ENCODE results near the gene ELMO1. TPM values are rescaled to one million over a fixed set of nuclear protein-coding genes. Genes with fewer than 3 reads are reported as not detected.

ELMO1 gene
- total and polyA plus RNA-seq, 2 experiments from 2014 or later, result 6.5 to 24.9 TPM

DNA sequence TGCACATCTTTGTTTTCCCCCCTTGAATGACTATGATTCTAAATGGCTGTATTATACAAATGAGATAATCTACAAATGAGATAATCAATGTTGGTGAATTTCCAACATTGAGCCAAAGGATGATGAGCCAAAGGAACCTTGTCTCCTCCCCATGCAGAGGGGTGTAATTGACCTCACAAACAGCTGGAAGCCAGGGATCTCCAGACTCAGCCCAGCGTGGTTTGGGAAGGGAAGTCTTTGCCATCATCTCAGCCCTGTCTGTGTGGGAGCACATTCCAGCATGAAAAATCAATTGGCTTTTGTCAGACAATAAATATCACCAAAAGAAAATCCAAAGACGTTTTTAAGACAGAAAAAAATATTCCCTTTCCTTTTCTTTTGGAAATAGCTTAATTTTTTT lies 452.9 kb downstream of the ELMO1 start:
- no peak overlapping the region for H2AFZ ChIP-seq
- no peaks in the 10 kb centered on the region for H3K27me3 Mint-ChIP-seq (ENCODE audit: insufficient read depth, low read depth, poor library complexity)
- no peaks in the 10 kb centered on the region for H3K27me3 ChIP-seq (ENCODE audit: insufficient read depth)
- no peaks in the 10 kb centered on the region for H4K20me1 ChIP-seq (replicated peaks; ENCODE audit: insufficient read depth)
- no peaks in the 10 kb centered on the region for H3K79me2 ChIP-seq (replicated peaks; ENCODE audit: insufficient read depth)
- no peak overlapping the region for H3K27ac ChIP-seq (ENCODE audit: low read depth)
- peaks cover 5% of the 10 kb centered on the region for H3K4me1 Mint-ChIP-seq
- H3K9me2 ChIP-seq (ENCODE audit: insufficient read depth), result peaks cover 6% of the 10 kb centered on the region; the same call in 1 of the 2 replicates
- H3K4me3 Mint-ChIP-seq, result no peak overlapping the region
- no peak overlapping the region for H3K27ac Mint-ChIP-seq
- no peak overlapping the region for H3K4me3 ChIP-seq
- no peaks in the 10 kb centered on the region for H3F3A ChIP-seq (replicated peaks; ENCODE audit: low read depth)
- H3K9me3 Mint-ChIP-seq, result no peaks in the 10 kb centered on the region
- H3K36me3 Mint-ChIP-seq (ENCODE audit: low read depth), result no peaks in the 10 kb centered on the region
- ATAC-seq (no peak), DNase-seq (ENCODE audit: low spot score) (no peak)
- TF ChIP-seq, protein P1, sequence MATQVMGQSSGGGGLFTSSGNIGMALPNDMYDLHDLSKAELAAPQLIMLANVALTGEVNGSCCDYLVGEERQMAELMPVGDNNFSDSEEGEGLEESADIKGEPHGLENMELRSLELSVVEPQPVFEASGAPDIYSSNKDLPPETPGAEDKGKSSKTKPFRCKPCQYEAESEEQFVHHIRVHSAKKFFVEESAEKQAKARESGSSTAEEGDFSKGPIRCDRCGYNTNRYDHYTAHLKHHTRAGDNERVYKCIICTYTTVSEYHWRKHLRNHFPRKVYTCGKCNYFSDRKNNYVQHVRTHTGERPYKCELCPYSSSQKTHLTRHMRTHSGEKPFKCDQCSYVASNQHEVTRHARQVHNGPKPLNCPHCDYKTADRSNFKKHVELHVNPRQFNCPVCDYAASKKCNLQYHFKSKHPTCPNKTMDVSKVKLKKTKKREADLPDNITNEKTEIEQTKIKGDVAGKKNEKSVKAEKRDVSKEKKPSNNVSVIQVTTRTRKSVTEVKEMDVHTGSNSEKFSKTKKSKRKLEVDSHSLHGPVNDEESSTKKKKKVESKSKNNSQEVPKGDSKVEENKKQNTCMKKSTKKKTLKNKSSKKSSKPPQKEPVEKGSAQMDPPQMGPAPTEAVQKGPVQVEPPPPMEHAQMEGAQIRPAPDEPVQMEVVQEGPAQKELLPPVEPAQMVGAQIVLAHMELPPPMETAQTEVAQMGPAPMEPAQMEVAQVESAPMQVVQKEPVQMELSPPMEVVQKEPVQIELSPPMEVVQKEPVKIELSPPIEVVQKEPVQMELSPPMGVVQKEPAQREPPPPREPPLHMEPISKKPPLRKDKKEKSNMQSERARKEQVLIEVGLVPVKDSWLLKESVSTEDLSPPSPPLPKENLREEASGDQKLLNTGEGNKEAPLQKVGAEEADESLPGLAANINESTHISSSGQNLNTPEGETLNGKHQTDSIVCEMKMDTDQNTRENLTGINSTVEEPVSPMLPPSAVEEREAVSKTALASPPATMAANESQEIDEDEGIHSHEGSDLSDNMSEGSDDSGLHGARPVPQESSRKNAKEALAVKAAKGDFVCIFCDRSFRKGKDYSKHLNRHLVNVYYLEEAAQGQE (IDR thresholded peaks at IDR 0.05; ENCODE audit: unreplicated experiment), result no peak
- TF ChIP-seq, protein P2, sequence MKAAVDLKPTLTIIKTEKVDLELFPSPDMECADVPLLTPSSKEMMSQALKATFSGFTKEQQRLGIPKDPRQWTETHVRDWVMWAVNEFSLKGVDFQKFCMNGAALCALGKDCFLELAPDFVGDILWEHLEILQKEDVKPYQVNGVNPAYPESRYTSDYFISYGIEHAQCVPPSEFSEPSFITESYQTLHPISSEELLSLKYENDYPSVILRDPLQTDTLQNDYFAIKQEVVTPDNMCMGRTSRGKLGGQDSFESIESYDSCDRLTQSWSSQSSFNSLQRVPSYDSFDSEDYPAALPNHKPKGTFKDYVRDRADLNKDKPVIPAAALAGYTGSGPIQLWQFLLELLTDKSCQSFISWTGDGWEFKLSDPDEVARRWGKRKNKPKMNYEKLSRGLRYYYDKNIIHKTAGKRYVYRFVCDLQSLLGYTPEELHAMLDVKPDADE (IDR thresholded peaks at IDR 0.05), result no peak
- H3K36me3 ChIP-seq (ENCODE audit: insufficient read depth), result no peaks in the 10 kb centered on the region
- H3K4me1 ChIP-seq (ENCODE audit: insufficient read depth), result no peaks in the 10 kb centered on the region
- no peak overlapping the region for H3K4me2 ChIP-seq

DNA sequence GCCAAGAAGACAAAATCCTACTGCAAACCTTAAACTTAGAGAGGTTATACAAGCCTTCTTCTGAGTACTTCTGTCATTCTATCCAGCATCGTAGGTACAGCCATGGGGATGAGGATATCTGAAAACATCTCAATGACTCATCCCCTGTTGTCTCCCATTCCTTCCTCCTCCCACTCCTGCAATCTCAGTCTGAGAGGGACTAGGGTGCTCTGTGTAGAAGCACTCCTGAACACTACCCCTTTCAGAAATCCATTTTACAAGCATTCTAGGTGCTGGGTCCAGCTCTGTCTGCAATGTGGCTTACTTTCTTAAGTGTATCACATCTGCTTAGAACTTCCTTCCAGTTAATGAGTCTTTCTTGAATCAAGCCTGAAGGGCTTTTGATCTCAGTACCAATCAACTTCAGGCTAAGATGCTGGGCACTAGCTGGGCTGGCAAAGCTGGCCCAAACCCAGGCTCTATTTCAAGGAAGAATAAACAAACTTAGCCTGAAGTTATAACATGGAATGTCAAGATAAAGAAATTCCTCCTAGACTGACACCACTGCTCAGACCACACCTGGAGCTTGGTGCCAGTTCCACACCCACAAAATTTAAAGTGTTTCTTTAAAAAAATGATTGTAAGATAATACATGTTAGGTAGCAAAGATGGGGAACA lies 454.1 kb downstream of the ELMO1 start:
- Histone ChIP-seq H3K27me3 (ENCODE audit: insufficient read depth) (no peaks in the 10 kb centered on the region), H3K36me3 (ENCODE audit: insufficient read depth) (no peaks in the 10 kb centered on the region), H2AFZ (no peak overlapping the region), H4K20me1 (replicated peaks; ENCODE audit: insufficient read depth) (no peaks in the 10 kb centered on the region), H3F3A (replicated peaks; ENCODE audit: low read depth) (no peaks in the 10 kb centered on the region), H3K4me1 (ENCODE audit: insufficient read depth) (no peaks in the 10 kb centered on the region), H3K4me3 (no peak overlapping the region), H3K27ac (ENCODE audit: low read depth) (no peak overlapping the region), H3K79me2 (replicated peaks; ENCODE audit: insufficient read depth) (no peaks in the 10 kb centered on the region), H3K9me2 (ENCODE audit: insufficient read depth) (peaks cover 6% of the 10 kb centered on the region; the same call in 1 of the 2 replicates), H3K4me2 (no peak overlapping the region)
- DNase-seq (ENCODE audit: low spot score) (no peak), ATAC-seq (no peak)
- Mint-ChIP-seq H3K27ac (no peak overlapping the region), H3K4me3 (no peak overlapping the region), H3K9me3 (no peaks in the 10 kb centered on the region), H3K36me3 (ENCODE audit: low read depth) (no peaks in the 10 kb centered on the region), H3K27me3 (ENCODE audit: insufficient read depth, low read depth, poor library complexity) (no peaks in the 10 kb centered on the region), H3K4me1 (peaks cover 5% of the 10 kb centered on the region)
- TF ChIP-seq POLR2AphosphoS5 (IDR thresholded peaks at IDR 0.05; ENCODE audit: low read depth) (no peak), CREB1 (CRISPR knock-in tag; IDR thresholded peaks at IDR 0.05; ENCODE audit: low read depth) (no peak), JUNB (IDR thresholded peaks at IDR 0.05; ENCODE audit: unreplicated experiment) (no peak), STAT1 (IDR thresholded peaks at IDR 0.05; ENCODE audit: unreplicated experiment) (no peak), EZH2phosphoT487 (IDR thresholded peaks at IDR 0.05; ENCODE audit: unreplicated experiment) (no peak)
- TF ChIP-seq, protein P2 (IDR thresholded peaks at IDR 0.05), result no peak
- TF ChIP-seq, protein P1 (IDR thresholded peaks at IDR 0.05; ENCODE audit: unreplicated experiment), result no peak

Measured in GM23338 (cell line).